Measurements from ENCODE around the gene SEC24B.

GRCh38 chr4:109410776-109411175 lies 22.8 kb upstream of the SEC24B start:
- TF ChIP-seq YY1 (IDR thresholded peaks at IDR 0.05; ENCODE audit: insufficient read depth, insufficient read length): no peak
- TF ChIP-seq SUZ12 (IDR thresholded peaks at IDR 0.05; ENCODE audit: extremely low read depth, insufficient read depth, insufficient read length): no peak
- TF ChIP-seq ZNF274 (IDR thresholded peaks at IDR 0.05; ENCODE audit: low read depth, low read length): no peak
